GM19395 (cell line): ENCODE results near the gene CTBP2.

Experiments
- ATAC-seq: cut with Tn5 transposase; IDR thresholded peaks from one replicate; pipeline ENCODE4 v1.9.1; 2021; ENCODE audit warnings: mild to moderate bottlenecking, moderate library complexity; ENCODE audit not compliant: unreplicated experiment

Gene CTBP2

DNA sequence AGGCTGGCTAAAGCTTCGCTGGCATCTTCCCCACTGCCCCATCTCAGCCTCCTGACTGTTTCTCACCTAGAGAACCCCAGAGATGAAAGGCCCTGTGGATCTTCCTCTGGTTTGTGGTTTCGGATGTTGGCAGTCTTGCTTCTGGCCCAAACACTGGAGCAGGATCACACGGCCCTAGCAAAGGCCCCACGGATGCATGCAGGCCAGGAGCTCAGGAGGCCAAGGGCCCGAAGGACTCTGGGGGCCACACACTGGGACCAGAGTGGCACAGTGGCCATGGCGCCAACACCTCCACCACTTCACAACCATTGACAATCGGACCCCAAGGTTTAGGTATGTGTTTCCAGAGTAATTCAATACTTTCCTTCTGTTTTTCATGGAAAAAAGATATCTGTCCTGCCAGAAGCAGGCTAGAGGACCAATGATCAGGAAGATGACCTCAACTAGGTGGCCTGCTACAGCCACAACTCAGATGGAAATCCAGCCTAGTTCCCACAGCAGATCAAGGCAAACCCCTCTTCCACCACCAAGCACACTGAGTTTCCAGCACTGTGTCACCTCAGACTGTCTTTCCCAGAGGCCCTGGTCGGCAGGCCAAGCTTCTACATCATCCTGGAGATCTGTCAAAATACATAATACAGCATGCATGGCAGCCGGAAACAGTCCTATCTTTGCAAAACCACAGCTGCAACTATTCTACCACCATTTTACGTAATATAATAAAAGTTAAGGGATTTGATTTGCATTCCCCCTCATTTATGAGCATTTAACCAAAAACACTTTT is 53.0 kb downstream of the CTBP2 start:
- no peak for ATAC-seq

GRCh38 chr10:125106586-125106985 is 53.8 kb downstream of the CTBP2 start:
- ATAC-seq = no peak

DNA sequence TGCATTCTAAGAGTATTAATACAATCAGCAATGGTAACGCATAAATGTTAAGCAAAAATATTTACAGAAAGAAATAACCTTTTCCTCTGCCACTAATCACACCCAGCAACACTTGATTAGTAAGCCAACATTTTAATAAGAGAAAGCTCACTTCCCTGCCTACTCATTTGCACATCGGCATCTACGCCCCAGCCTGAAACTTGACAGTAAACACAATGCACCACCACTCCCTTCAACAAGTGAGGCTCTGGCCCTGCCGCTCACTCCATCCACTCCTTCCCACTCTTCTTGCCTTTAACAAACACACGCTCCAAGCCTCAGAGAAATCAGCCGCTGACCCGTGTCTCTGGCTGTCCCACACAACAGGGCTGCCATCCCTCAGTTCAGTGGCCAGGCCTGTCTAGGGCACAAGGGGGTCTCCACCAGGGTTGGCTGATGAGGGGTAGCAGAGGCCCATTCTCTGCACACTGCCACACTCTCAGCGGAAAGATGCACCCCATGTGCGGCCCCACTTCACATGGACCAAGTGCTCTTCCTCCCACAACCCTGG is 54.6 kb downstream of the CTBP2 start:
- no peak for ATAC-seq

GRCh38 chr10:125105155-125105554 is 55.2 kb downstream of the CTBP2 start:
- ATAC-seq = no peak

- ATAC-seq = no peak
Observed at GRCh38 chr10:125104559-125104958, 55.8 kb downstream of the CTBP2 start.

DNA sequence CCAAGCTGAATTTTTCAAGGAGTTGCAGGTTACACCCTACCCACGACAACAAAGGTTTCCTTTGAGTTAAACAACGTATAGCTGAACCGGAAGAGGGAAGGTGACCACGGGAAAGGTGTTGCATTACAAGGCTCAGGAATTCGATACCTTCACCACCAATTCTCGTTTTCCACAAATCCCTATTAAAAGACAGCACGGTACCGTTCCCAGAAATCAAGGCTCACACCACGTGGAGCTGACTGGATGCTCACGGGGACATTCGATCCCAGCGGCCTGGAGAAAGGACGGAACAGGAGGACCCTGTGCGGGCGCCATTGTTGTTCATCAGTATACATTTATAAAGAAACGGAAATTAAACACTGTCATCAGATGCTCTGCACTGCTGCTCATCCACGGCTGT is 56.4 kb downstream of the CTBP2 start:
- no peak for ATAC-seq

DNA sequence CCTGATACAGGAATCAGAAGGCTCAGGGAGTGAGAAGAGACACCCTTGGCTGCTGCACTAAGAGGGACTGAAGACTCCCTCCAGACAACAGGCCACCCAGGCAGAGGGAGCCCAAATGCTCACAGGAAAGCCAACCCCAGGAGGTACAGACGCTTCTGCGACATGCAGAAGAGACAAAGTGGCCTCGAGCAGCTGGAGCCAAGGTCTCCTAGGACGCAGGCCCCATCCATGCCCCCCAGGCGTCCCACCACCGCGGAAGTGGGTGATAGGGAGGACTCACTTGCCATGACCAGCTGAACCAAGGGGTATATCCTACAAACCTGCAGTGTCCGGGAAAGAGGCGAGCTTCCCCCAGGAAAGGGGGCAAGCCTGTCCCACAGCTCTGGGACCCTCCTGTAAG is 56.9 kb downstream of the CTBP2 start:
- ATAC-seq = no peak

DNA sequence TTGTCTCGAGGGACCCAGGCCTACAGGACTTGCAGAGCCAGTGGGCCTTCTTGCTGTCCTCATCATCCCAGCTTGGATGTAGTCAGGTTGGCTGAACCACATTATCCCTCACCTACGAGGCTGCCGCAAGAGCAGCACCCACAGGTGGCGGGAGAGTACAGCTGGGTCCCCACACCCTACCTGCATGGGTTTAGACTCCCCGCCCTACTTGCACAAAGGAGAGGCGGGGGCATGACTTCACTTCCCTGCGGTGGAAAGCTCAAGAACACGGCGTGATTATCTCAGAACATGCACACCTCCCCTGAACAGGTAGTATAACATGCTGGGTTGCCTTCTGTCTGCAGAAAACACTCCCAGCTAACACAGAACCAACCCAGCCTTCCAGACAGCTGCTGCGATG is 57.5 kb downstream of the CTBP2 start:
- no peak for ATAC-seq

GRCh38 chr10:125102246-125102645 is 58.1 kb downstream of the CTBP2 start:
- ATAC-seq = no peak

- no peak for ATAC-seq
Observed at GRCh38 chr10:125101581-125101980, 58.8 kb downstream of the CTBP2 start.

GRCh38 chr10:125101049-125101448 is 59.3 kb downstream of the CTBP2 start:
- no peak for ATAC-seq

- ATAC-seq = no peak
Observed at GRCh38 chr10:125097409-125098070, 62.8 kb downstream of the CTBP2 start.

- no peak for ATAC-seq
Observed at GRCh38 chr10:125096975-125097374, 63.4 kb downstream of the CTBP2 start.

GRCh38 chr10:125096371-125096770 is 64.0 kb downstream of the CTBP2 start:
- ATAC-seq = no peak

DNA sequence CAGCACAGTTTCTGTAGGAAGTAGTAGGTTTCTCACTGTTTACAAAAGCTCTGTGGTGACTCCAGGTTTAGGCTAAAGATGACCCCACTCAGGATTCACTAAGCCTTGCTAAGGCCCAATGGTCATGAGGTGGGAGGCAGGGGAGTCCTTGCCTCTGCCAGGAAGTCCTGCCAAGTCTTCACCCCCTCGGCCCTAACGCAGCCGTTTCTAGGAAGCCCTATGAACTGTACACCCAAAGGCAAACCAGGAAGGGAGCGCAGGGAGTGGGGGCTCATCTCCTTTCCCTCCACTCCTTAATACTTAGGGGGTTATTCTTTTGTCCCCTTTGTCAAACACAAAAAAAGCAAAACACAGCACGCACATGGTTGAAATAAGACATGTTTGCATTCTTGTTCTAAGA is 64.6 kb downstream of the CTBP2 start:
- ATAC-seq = no peak

DNA sequence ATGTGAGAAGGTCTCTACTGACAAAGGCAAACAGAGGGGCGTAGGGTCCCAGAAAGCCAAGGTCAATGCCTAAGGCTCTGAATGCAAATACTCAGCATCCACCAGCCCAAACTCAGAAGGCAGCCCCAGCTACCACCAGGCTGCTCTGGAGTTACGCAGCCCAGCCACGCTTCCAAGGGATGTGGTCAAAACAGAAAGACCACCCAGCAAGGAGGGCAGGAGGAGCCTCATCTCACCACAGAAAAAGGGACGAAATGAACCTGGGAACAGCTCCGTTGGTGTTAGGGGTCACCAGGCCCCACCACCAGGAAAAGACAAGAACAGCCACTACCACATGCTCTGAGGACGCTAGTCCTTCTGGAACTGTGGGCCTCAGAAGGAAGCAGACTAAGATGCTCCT is 65.1 kb downstream of the CTBP2 start:
- no peak for ATAC-seq

DNA sequence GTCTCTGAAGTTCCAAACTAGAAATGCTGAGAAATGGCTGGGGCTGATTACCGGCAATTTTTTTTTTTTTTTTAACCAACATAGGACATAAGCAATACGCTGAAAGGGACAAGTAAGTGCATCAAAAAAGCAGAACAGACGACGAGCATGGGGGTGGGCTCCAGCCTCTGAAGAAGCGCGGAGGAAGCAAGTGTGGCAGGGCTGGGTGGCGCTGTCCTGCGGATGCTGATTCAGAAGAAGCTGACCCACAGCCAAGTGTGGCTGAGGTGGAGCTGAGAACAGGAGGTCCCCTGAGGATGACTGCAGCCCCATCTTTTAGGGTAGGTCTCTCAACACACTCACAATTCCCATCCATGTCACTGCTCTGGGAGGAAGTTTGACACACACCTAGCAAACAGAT is 65.6 kb downstream of the CTBP2 start:
- no peak for ATAC-seq

GRCh38 chr10:125093974-125094705 is 66.2 kb downstream of the CTBP2 start:
- no peak for ATAC-seq

- ATAC-seq = no peak
Observed at GRCh38 chr10:125093199-125093973, 67.0 kb downstream of the CTBP2 start.

DNA sequence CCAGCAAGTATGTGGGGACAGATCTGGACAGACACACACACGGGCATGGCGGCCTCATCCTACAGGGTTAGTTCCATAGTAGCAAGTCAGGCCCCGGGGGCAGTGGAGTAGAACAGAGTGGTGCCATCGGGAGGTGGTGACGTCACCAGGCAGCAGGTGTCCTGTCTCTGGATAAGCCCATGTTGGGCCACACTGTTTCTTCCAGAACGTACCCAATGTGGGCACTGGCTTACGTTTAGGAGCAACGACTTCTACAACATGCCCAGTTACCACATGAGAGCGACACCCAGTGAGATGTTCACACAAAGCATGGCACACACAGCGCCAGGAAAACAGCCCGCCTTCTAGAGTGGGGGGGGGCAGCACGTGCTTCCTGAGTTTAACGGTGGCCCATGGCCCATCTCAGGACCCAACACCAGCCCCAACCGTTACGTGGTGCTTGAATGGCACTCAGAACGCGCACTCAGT is 67.8 kb downstream of the CTBP2 start:
- ATAC-seq = no peak

GRCh38 chr10:125091891-125092290 is 68.5 kb downstream of the CTBP2 start:
- no peak for ATAC-seq
